Sigmoid colon (tissue), 7 donors: ENCODE results near the gene LETM1. TPM values are rescaled to one million over a fixed set of nuclear protein-coding genes. Genes with fewer than 3 reads are reported as not detected.

Source experiments
- DNase-seq: peaks from one replicate; pipeline ENCODE4 v3.0.0-alpha.2; 2019
- H3K27ac ChIP-seq, 4 donors: fragments of 200-600 bp; sonication (generic); one replicate each; pipeline ENCODE4 v1.5.1; 2016 to 2019; ENCODE audit warnings: mild to moderate bottlenecking in 1 of 4
- H3K27me3 ChIP-seq, 3 donors: fragments of 200-600 bp; sonication (generic); one replicate each; pipeline ENCODE4 v1.5.1; 2019; ENCODE audit warnings: mild to moderate bottlenecking in 1 of 3
- H3K36me3 ChIP-seq, 4 donors: fragments of 200-600 bp; sonication (generic); one replicate each; pipeline ENCODE4 v1.5.1; 2016 to 2019
- H3K4me1 ChIP-seq, 4 donors: fragments of 200-600 bp; sonication (generic); one replicate each; pipeline ENCODE4 v1.5.1; 2017 to 2019
- H3K4me3 ChIP-seq, 4 donors: fragments of 200-600 bp; sonication (generic); one replicate each; pipeline ENCODE4 v1.5.1; 2017 to 2019; ENCODE audit warnings: mild to moderate bottlenecking in 2 of 4, moderate library complexity in 1 of 4
- H3K9me3 ChIP-seq, 4 donors: fragments of 200-600 bp in 3 of 4; sonication (generic) in 3 of 4; one replicate each; pipeline versions ENCODE4 v1.5.1 to v1.6.1; 2013 to 2019
- EP300 ChIP-seq, 4 donors: sonication (generic); formaldehyde crosslinking; IDR thresholded peaks; one replicate each; pipeline ENCODE4 v1.6.1; 2017; ENCODE audit warnings: antibody characterized with exemption in 4 of 4
- POLR2A ChIP-seq, 2 donors: fragments of 450-650 bp; IDR thresholded peaks; one replicate each; pipeline ENCODE4 v1.6.1; 2016; ENCODE audit warnings: antibody characterized with exemption in 2 of 2, mild to moderate bottlenecking in 2 of 2, moderate library complexity in 2 of 2
- POLR2AphosphoS5 ChIP-seq, 4 donors: sonication (generic); formaldehyde crosslinking; IDR thresholded peaks; one replicate each; pipeline ENCODE4 v1.6.1; 2017; ENCODE audit warnings: antibody characterized with exemption in 4 of 4
- WGBS, 2 donors: extraction: QIAGEN DNeasy Blood & Tissue Kit; methylation state at CpG; one replicate each; pipeline ENCODE4 v1.1.7; 2013; 5-methylcytosine and 5-hydroxymethylcytosine counted together
- intact Hi-C: fragments of 100-400 bp; cut with DNase I; formaldehyde crosslinking; loops from one replicate; pipeline ENCODE4 v1.15.1; 2023
- polyA plus RNA-seq, 3 donors: library from polyadenylated mRNA; stranded (reverse); fragments of 200-250 nt; gene quantifications; one replicate each; pipeline ENCODE4 v1.2.3, GENCODE V29; 2013
- total RNA-seq, 4 donors: library from RNA; depleted of rRNA; stranded (reverse); fragments of >200 nt; gene quantifications; one replicate each; pipeline ENCODE4 v1.1.0, GENCODE V29; 2016
- TF ChIP-seq, protein P1 (sequence below), 4 experiments: fragments of 450-650 bp in 3 of 4; fragments of 200-600 bp in 1 of 4; IDR thresholded peaks; one replicate each; pipeline ENCODE4 v1.5.1; 2016 to 2019; ENCODE audit warnings: antibody characterized with exemption in 4 of 4, mild to moderate bottlenecking in 3 of 4, moderate library complexity in 2 of 4
- donor health status: healthy with polysubstance abuse.
- donor health status: Bipolar disorder and iron deficiency.
- donor health status: healthy.

The LETM1 gene
- total and polyA plus RNA-seq, 7 donors, result 11.4 to 91.6 (median 18.6) TPM

- TF ChIP-seq POLR2A (IDR thresholded peaks at IDR 0.05) (no peak), POLR2AphosphoS5 (IDR thresholded peaks at IDR 0.05) (no peak), EP300 (IDR thresholded peaks at IDR 0.05) (no peak)
- TF ChIP-seq, protein P1, sequence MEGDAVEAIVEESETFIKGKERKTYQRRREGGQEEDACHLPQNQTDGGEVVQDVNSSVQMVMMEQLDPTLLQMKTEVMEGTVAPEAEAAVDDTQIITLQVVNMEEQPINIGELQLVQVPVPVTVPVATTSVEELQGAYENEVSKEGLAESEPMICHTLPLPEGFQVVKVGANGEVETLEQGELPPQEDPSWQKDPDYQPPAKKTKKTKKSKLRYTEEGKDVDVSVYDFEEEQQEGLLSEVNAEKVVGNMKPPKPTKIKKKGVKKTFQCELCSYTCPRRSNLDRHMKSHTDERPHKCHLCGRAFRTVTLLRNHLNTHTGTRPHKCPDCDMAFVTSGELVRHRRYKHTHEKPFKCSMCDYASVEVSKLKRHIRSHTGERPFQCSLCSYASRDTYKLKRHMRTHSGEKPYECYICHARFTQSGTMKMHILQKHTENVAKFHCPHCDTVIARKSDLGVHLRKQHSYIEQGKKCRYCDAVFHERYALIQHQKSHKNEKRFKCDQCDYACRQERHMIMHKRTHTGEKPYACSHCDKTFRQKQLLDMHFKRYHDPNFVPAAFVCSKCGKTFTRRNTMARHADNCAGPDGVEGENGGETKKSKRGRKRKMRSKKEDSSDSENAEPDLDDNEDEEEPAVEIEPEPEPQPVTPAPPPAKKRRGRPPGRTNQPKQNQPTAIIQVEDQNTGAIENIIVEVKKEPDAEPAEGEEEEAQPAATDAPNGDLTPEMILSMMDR (IDR thresholded peaks at IDR 0.05), result no peak
- Histone ChIP-seq H3K4me3 (no peak overlapping the region), H3K27ac (no peak overlapping the region), H3K27me3 (peaks cover 0 to 6% (median 0%) of the 10 kb centered on the region in 3 donors), H3K36me3 (no peaks in the 10 kb centered on the region), H3K4me1 (no peaks in the 10 kb centered on the region), H3K9me3 (no peaks in the 10 kb centered on the region)
- 52 to 83% methylated on average over 17 of the region's 17 CpGs for WGBS, 2 donors
- intact Hi-C loops, result no loop called here
- DNase-seq, result no peak
Observed at GRCh38 chr4:1784789-1785591, 71.0 kb downstream of the LETM1 start.

GRCh38 chr4:1784395-1784788 is 71.6 kb downstream of the LETM1 start:
- DNase-seq, result no peak
- Histone ChIP-seq H3K4me1 (no peaks in the 10 kb centered on the region), H3K4me3 (no peak overlapping the region), H3K27ac (no peak overlapping the region), H3K27me3 (peaks cover 0 to 6% (median 0%) of the 10 kb centered on the region in 3 donors), H3K36me3 (no peaks in the 10 kb centered on the region), H3K9me3 (no peaks in the 10 kb centered on the region)
- intact Hi-C loops, result no loop called here
- TF ChIP-seq POLR2AphosphoS5 (IDR thresholded peaks at IDR 0.05) (no peak), POLR2A (IDR thresholded peaks at IDR 0.05) (no peak)
- TF ChIP-seq, protein P1 (IDR thresholded peaks at IDR 0.05), result no peak
- WGBS, 2 donors, result 84 to 87% methylated on average over 10 of the region's 10 CpGs

DNA sequence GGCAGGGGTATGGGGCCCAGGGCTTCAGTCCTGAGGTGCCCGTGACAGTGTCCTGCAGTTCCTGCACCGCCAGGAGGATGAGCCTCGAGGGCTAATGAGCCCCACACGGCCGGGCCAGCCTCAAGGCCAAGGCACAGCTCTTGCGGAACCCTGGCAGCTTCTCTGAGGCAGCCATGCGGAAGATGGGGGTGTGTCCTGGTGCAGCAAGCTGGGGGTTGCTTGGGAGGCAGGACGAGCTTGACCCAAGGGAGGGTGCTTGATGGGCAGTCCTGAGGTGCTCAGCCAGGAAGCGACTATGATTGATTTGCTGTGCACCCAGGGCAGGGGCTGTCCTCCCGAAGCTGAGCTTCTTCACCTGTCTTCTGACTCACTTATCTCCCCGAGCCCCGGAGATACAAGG is 72.0 kb downstream of the LETM1 start:
- WGBS, 2 donors, result 80 to 88% methylated on average over 12 of the region's 12 CpGs
- Histone ChIP-seq H3K36me3 (no peaks in the 10 kb centered on the region), H3K9me3 (no peaks in the 10 kb centered on the region), H3K4me1 (no peaks in the 10 kb centered on the region), H3K4me3 (no peak overlapping the region), H3K27me3 (peaks cover 0 to 6% (median 0%) of the 10 kb centered on the region in 3 donors), H3K27ac (no peak overlapping the region)
- intact Hi-C loops, result no loop called here
- TF ChIP-seq, protein P1 (IDR thresholded peaks at IDR 0.05), result no peak
- TF ChIP-seq EP300 (IDR thresholded peaks at IDR 0.05), result no peak
- TF ChIP-seq POLR2A (IDR thresholded peaks at IDR 0.05), result no peak
- no peak for TF ChIP-seq POLR2AphosphoS5 (IDR thresholded peaks at IDR 0.05)
- no peak for DNase-seq

- H3K4me1 ChIP-seq, result no peaks in the 10 kb centered on the region
- no peak for TF ChIP-seq POLR2A (IDR thresholded peaks at IDR 0.05)
- TF ChIP-seq, protein P1 (IDR thresholded peaks at IDR 0.05), result no peak
- no peak for TF ChIP-seq POLR2AphosphoS5 (IDR thresholded peaks at IDR 0.05)
- no peak for TF ChIP-seq EP300 (IDR thresholded peaks at IDR 0.05)
- H3K27me3 ChIP-seq, result peaks cover 0 to 14% (median 0%) of the 10 kb centered on the region in 3 donors
- 71 to 86% methylated on average over 10 of the region's 10 CpGs for WGBS, 2 donors
- intact Hi-C loops, result no loop called here
- H3K9me3 ChIP-seq, result no peaks in the 10 kb centered on the region
- no peaks in the 10 kb centered on the region for H3K36me3 ChIP-seq
- DNase-seq, result no peak
- no peak overlapping the region for H3K27ac ChIP-seq
- no peak overlapping the region for H3K4me3 ChIP-seq
Observed at GRCh38 chr4:1783015-1783414, 72.9 kb downstream of the LETM1 start.
